EH (cell line): ENCODE measurements around the gene NTF3.
"Not testable (repeated sequence)": the region's sequence is repeated elsewhere in the genome, so short reads cannot be mapped to it uniquely, and the experiment has no call there.

Experiments used
- DNase-seq: peaks from one replicate; pipeline ENCODE4 v3.0.0-alpha.2; 2015; ENCODE audit warnings: low read depth

Gene NTF3

DNA sequence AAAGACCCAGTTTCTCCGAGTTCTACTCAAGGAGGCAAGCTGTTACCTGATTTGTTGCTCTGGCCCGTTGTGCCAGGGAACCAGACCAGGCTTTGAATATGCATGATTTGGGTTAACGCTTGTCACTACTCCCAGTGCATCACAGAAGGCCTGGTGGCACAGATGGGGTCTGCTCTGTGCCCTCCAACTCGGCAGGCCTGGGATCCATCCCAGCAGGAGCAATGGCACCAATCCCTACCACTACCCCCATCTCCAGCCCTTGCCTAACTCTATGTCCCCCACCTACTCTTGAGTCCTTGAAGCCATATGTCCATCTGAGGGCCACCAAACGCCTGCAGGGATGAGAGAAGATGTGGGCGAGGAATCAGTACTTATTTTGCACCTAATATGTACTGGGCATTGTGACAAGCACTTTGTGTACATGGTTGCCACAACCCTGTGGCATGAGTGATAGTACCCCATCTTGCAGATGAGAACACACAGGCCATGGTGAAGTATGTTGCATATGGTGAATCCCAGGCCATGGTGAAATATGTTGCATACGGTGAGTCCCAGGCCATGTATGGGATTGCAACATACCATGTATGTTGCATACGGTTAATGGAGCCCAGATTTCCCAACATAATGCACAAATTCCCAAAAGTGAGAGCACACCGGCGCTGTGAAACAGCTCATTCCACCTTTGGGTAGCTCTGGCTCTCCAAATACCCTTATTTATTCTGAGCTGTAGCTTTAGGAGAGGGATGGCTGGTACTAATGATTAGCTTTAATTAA, 102.7 kb downstream of the NTF3 start:
- no peak for DNase-seq

DNA sequence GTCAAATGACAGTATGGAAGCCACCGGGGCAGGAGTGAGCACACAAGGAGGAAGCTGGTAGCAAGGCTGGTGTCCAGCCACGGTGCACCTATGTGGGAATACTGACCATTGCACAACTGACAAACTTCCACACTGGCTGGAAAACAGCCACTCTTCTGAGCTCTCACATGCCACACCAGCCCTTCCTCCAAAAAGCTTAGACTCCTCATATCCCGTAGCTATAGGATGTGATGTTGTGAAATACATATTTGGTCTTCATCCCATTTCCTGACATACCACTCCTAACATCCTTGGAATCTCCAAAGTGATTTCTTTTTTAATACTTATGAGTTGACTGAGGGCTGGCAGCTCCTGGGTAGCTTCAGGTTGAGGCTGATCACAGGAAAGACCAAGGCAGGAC, 103.6 kb downstream of the NTF3 start:
- DNase-seq, result peak; percentile 65

- not testable (repeated sequence) for DNase-seq
These were observed 105.2 kb downstream of the NTF3 start for GRCh38 chr12:5537026-5537615.

- no peak for DNase-seq
These were observed 105.9 kb downstream of the NTF3 start for GRCh38 chr12:5537771-5538170.
